HEK293T (cell line): ENCODE results near the gene LGALS12.

Experiments
- CTCF ChIA-PET: fragments of 350-600 bp; formaldehyde crosslinking; extraction: SDS; loops from one replicate; lab custom pipeline; 2021; ENCODE audit warnings: antibody characterized with exemption, inconsistent platforms; lab: Yijun Ruan, JAX
- POLR2A ChIA-PET: fragments of 350-600 bp; formaldehyde crosslinking; extraction: SDS; loops from one replicate; lab custom pipeline; 2020; ENCODE audit warnings: antibody characterized with exemption, inconsistent platforms; lab: Yijun Ruan, JAX
- DNase-seq: peaks from one replicate; pipeline ENCODE4 v3.0.0; 2012; ENCODE audit warnings: mixed read lengths; ENCODE audit errors: extremely low spot score
- ARNT ChIP-seq: fragments of 450-650 bp; IDR thresholded peaks from 2 replicates; pipeline ENCODE4 v1.6.1; 2017; ENCODE audit warnings: mild to moderate bottlenecking
- BHLHE40 ChIP-seq: fragments of 450-650 bp; IDR thresholded peaks from 2 replicates; pipeline ENCODE4 v1.6.1; 2016; ENCODE audit warnings: mild to moderate bottlenecking, moderate library complexity, borderline replicate concordance
- CTBP1 ChIP-seq: fragments of 450-650 bp; IDR thresholded peaks from 2 replicates; pipeline ENCODE4 v1.6.1; 2016; ENCODE audit warnings: borderline replicate concordance
- ELF4 ChIP-seq: fragments of 450-650 bp; IDR thresholded peaks from 2 replicates; pipeline ENCODE4 v1.6.1; 2017; ENCODE audit warnings: antibody characterized with exemption
- FOXA1 ChIP-seq: fragments of 450-650 bp; IDR thresholded peaks from 2 replicates; pipeline ENCODE4 v1.6.1; 2016; ENCODE audit warnings: mild to moderate bottlenecking
- FOXK2 ChIP-seq: fragments of 450-650 bp; IDR thresholded peaks from 2 replicates; pipeline ENCODE4 v1.6.1; 2016; ENCODE audit warnings: mild to moderate bottlenecking
- FOXM1 ChIP-seq: fragments of 450-650 bp; IDR thresholded peaks from 2 replicates; pipeline ENCODE4 v1.6.1; 2017; ENCODE audit warnings: mild to moderate bottlenecking, borderline replicate concordance
- HDGF ChIP-seq: fragments of 450-650 bp; IDR thresholded peaks from 2 replicates; pipeline ENCODE4 v1.6.1; 2017; ENCODE audit warnings: antibody characterized with exemption, borderline replicate concordance
- L3MBTL2 ChIP-seq: fragments of 450-650 bp; conservative IDR thresholded peaks from 2 replicates; pipeline ENCODE4 v1.6.1; 2016; ENCODE audit warnings: mild to moderate bottlenecking
- LEF1 ChIP-seq: fragments of 450-650 bp; IDR thresholded peaks from 2 replicates; pipeline ENCODE4 v1.6.1; 2017; ENCODE audit warnings: mild to moderate bottlenecking, borderline replicate concordance
- NFRKB ChIP-seq: fragments of 450-650 bp; IDR thresholded peaks from 2 replicates; pipeline ENCODE4 v1.6.1; 2016; ENCODE audit warnings: mild to moderate bottlenecking, moderate library complexity
- SP1 ChIP-seq: fragments of 450-650 bp; IDR thresholded peaks from 2 replicates; pipeline ENCODE4 v1.6.1; 2017
- SUZ12 ChIP-seq: fragments of 450-650 bp; IDR thresholded peaks from 2 replicates; pipeline ENCODE4 v1.6.1; 2016; ENCODE audit warnings: mild to moderate bottlenecking
- TARDBP ChIP-seq: fragments of 450-650 bp; IDR thresholded peaks from 2 replicates; pipeline ENCODE4 v1.6.1; 2016
- ZNF384 ChIP-seq: fragments of 450-650 bp; IDR thresholded peaks from 2 replicates; pipeline ENCODE4 v1.6.1; 2016
- TF ChIP-seq, protein P1 (sequence below): fragments of 450-650 bp; IDR thresholded peaks from 2 replicates; pipeline ENCODE4 v1.6.1; 2016

The LGALS12 gene

DNA sequence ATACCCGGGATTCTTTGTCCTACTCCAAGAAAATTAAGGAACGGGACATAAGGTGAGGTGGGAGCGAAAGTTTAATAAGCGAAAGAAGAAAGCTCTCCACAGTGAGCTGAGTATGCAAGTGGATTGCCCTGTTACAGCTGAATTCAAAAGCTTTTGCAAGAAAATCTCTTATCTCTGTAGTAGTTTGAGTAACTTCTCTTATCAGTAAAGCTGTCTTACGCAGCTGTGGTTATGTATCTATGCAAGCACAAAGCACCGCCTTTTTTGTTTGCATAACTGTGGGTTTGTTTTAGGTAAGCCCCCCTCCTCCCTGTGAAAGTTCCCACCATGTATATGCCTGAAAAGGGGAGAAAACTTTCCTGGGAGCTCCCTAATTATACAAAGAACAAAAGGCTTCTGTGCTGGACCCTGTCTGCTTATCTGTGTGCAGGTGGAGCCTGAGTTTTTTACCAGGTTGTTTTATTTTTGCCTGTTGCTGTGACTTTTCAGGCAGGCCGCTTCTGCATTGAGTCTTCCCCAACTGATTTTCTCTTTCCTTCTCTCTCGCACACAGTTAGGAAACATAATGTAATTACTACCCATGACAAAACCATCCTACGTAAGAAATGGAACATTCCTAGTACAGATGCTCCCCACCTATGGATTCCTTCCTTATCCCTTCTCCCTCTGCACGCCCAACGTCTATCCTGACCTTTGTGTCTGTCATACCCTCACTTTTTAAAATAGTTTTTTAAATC is 14.1 kb upstream of the LGALS12 start:
- DNase-seq: no peak
- CTCF ChIA-PET: no interaction called here
- no peak for TF ChIP-seq NFRKB
- no peak for TF ChIP-seq ELF4
- no peak for TF ChIP-seq TARDBP
- no peak for TF ChIP-seq HDGF
- POLR2A ChIA-PET: no interaction called here

DNA sequence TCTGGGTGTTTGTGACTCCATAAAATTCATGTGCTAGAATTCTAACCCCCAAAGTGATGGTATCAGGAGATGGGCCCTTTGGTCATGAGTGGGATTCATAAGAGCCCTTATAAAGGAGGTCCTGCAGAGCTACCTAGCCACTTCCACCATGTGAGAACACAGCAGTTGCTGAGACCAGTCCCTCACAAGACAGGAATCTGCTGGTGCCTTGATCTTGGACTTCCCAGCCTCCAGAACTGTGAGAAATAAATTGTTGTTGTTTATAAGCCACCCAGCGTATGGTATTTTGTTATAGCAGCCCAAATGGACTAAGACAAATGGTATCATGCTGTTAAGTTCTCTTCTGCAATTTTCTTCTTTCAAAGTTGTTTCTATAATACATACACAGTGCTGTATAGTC is 13.4 kb upstream of the LGALS12 start:
- DNase-seq: no peak
- TF ChIP-seq ZNF384 (no peak), SUZ12 (no peak), FOXM1 (no peak), L3MBTL2 (no peak), ELF4 (no peak), FOXK2 (no peak), NFRKB (no peak), CTBP1 (no peak), ARNT (no peak)
- CTCF ChIA-PET: no interaction called here
- POLR2A ChIA-PET: no interaction called here

DNA sequence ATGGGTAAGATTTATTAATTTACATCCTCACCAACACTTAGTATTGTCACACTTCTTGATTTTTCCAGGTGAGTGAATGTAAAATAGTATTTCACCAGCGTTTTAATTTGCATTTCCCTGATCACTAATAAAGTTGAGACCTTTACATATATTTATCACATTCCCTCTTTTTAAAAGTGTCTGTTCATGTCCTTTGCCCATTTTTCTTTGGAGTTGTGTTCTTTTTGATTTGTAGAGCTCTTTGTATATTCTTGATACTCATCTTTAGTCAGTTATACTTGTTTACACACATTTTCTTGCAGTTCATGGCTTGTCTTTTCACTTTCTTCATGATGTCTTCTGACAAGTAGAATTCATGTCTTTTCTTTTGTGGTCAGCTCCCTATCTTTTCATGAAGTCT is 12.8 kb upstream of the LGALS12 start:
- ChIA-PET POLR2A (no interaction called here), CTCF (no interaction called here)
- no peak for TF ChIP-seq HDGF
- no peak for TF ChIP-seq ZNF384
- no peak for DNase-seq

DNA sequence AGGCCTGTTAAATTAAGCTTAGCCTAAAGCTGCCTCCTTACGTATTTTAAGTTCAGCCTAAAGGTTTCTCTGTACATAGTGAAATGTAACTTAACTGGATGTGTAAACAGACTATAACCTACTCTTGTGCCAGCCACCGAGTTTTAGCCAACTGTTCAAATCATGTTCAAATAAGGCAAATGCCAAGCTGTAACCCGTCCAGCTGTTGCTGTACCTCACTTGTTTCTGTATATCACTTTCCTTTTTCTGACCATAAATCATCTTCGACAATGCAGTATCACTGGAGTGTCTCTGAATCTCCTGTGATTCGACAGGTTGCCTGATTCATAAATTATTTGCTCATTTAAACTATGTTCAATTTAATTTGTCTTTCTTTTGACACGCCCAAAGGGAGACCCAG is 10.9 kb upstream of the LGALS12 start:
- ChIA-PET POLR2A (no interaction called here), CTCF (no interaction called here)
- TF ChIP-seq NFRKB: no peak
- TF ChIP-seq HDGF: no peak
- no peak for TF ChIP-seq CTBP1
- TF ChIP-seq FOXM1: no peak
- no peak for TF ChIP-seq FOXA1
- no peak for TF ChIP-seq ARNT
- TF ChIP-seq BHLHE40: no peak
- TF ChIP-seq TARDBP: no peak
- no peak for TF ChIP-seq ELF4
- no peak for TF ChIP-seq L3MBTL2
- no peak for TF ChIP-seq FOXK2
- TF ChIP-seq ZNF384: no peak
- TF ChIP-seq SP1: no peak
- DNase-seq: no peak

DNA sequence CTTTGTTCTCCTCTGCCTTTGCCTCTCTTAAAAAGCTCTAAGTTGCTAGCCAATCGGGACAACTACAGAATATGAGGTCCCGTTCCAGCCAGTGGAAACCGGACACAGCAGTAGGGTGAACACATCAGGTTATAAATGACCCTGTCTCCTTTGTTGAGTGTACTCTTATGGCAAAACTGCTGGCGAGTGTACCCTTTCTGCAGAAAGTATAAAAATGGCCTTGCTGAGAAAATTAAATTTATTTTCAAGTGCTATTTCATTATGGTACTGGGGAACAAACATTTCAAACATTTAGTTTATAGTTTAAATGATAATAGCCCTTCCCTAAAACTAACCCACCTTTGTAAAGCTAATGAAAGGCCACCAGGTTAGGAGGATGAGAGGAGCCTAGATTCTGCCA is 6.0 kb upstream of the LGALS12 start:
- no peak for TF ChIP-seq LEF1
- no peak for TF ChIP-seq TARDBP
- TF ChIP-seq FOXK2: no peak
- TF ChIP-seq BHLHE40: no peak
- TF ChIP-seq CTBP1: no peak
- no peak for DNase-seq
- ChIA-PET CTCF (no interaction called here), POLR2A (no interaction called here)

DNA sequence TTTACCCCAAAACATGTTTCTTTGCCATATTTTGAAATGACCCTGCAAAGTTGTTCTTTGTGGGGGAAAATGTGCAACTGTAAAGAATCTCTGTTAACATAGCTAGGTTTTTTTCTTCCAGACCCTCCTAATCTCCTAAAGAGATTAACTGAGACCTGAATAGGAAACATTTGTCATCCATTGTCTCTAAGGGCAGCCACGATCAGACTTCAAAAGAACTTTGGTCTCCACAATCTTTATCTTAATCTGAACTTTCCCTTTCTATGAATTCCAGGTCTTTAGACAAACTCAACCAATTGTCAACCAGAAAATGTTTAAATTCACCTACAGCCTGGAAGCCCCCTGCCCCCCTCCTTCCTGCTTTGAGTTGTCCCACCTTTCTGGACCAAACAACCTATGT is 4.6 kb upstream of the LGALS12 start:
- no peak for TF ChIP-seq ARNT
- TF ChIP-seq, protein P1, sequence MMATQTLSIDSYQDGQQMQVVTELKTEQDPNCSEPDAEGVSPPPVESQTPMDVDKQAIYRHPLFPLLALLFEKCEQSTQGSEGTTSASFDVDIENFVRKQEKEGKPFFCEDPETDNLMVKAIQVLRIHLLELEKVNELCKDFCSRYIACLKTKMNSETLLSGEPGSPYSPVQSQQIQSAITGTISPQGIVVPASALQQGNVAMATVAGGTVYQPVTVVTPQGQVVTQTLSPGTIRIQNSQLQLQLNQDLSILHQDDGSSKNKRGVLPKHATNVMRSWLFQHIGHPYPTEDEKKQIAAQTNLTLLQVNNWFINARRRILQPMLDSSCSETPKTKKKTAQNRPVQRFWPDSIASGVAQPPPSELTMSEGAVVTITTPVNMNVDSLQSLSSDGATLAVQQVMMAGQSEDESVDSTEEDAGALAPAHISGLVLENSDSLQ: no peak
- no peak for TF ChIP-seq FOXA1
- TF ChIP-seq ZNF384: no peak
- no peak for TF ChIP-seq NFRKB
- no peak for TF ChIP-seq SP1
- no peak for TF ChIP-seq LEF1
- no peak for TF ChIP-seq SUZ12
- no peak for TF ChIP-seq FOXM1
- no peak for TF ChIP-seq FOXK2
- no peak for DNase-seq
- CTCF ChIA-PET: no interaction called here
- POLR2A ChIA-PET: no interaction called here

DNA sequence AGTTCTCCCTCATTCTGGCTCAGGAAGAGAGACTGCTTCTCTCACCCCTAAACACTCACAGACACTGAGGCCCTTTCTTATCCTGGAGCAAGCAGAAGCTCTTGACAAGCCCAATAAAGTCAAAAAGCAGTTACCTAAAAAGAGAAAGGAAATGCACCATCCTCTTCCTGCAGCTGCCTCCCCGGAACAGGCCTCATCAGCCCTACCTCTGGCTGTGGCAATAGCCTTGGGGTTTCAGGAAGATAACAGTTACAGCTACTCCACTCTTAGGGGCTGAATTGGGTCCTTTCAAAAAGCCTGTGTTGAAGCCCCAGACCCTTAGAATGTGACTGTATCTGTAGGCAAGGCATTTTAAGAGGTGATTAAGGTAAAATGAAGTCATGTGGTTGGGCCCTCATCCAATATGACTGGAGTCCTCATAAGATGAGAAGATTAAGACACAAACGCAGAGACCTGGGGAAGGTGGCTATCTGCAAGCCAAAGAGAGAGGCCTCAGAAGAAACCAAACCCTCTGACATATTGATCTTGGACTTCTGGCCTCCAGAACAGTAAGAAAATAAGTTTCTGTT is 3.5 kb upstream of the LGALS12 start:
- POLR2A ChIA-PET: no interaction called here
- CTCF ChIA-PET: no interaction called here
- TF ChIP-seq LEF1 (no peak), BHLHE40 (no peak), SUZ12 (no peak), FOXM1 (no peak), FOXK2 (no peak), NFRKB (no peak), CTBP1 (no peak), L3MBTL2 (no peak), SP1 (no peak), ZNF384 (no peak), ELF4 (no peak), ARNT (no peak)
- TF ChIP-seq, protein P1: no peak
- DNase-seq: no peak
